Astrocyte of the spinal cord (primary cell): ENCODE measurements around the gene FMN1.
A peak's percentile ranks its signal among the peaks of the same experiment; 100 is the strongest.

Source experiments
- DNase-seq: peaks from one replicate; pipeline ENCODE4 v3.0.0; 2011; ENCODE audit warnings: low read depth, low spot score
- H3K4me3 ChIP-seq: 2 replicates; pipeline ENCODE4 v1.5.1; 2011; ENCODE audit warnings: low read depth, mild to moderate bottlenecking, low read length, moderate library complexity
- in situ Hi-C: cut with HindIII; loops from 2 replicates; pipeline ENCODE4 v1.10.0; 2017; ENCODE audit warnings: low sequenced_read_pairs
- TF ChIP-seq, protein P1 (sequence below): IDR thresholded peaks from 2 replicates; pipeline ENCODE4 v1.5.1; 2012; ENCODE audit warnings: low read depth, mild to moderate bottlenecking, low read length, inconsistent platforms

Gene FMN1

DNA sequence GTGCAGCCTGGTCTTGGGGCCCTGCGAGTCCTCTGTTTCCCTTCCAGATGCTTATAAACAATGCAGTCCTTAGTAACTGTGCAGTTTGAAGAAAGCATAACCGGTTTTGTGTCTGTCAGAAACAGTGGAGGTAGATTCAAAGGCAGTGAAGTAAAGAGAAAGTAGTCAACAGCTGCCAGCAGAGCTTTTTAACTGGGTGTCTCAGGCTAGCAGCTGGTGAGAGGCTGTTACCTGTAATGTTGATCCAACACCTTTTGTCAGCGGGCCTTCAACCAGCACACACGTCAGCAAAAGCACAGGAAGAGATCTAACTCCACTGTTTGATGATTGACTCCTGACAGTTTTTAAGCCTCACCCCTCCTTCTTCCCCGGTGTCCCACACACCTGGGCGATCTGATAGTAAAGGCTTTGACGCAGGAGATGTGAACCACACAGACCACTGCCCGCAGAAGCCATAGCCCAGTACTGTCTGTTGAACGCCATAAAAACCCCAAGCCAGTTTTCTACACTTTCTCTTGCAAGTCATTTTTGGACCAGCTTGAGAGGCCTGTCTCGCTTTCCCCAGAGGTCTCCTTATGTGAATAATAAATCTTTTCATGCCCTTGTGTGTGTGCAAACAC is 178.0 kb downstream of the FMN1 start:
- H3K4me3 ChIP-seq = no peak overlapping the region
- no peak for DNase-seq
- in situ Hi-C loops = no loop called here
- TF ChIP-seq, protein P1, sequence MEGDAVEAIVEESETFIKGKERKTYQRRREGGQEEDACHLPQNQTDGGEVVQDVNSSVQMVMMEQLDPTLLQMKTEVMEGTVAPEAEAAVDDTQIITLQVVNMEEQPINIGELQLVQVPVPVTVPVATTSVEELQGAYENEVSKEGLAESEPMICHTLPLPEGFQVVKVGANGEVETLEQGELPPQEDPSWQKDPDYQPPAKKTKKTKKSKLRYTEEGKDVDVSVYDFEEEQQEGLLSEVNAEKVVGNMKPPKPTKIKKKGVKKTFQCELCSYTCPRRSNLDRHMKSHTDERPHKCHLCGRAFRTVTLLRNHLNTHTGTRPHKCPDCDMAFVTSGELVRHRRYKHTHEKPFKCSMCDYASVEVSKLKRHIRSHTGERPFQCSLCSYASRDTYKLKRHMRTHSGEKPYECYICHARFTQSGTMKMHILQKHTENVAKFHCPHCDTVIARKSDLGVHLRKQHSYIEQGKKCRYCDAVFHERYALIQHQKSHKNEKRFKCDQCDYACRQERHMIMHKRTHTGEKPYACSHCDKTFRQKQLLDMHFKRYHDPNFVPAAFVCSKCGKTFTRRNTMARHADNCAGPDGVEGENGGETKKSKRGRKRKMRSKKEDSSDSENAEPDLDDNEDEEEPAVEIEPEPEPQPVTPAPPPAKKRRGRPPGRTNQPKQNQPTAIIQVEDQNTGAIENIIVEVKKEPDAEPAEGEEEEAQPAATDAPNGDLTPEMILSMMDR = no peak

DNA sequence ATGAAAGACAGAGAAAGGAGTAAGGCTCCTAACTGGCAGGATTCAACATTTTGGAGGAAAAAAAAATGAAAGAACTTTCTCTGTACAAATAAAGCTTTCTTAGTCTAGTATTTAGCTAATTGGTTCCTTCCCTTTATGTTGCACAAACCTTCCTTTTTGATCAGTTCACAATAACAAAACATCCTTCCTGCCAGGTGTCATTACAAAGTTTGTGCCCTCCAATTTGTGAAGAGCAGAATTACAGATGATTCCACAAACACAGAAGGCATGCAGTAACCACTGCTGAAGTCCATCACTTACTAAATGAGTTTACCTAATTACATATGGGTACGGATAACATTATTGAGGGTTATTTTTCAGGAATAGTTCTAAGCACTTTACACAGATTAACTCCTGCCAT is 179.9 kb downstream of the FMN1 start:
- no peak for DNase-seq
- TF ChIP-seq, protein P1 = no peak
- in situ Hi-C loops = no loop called here
- no peak overlapping the region for H3K4me3 ChIP-seq

DNA sequence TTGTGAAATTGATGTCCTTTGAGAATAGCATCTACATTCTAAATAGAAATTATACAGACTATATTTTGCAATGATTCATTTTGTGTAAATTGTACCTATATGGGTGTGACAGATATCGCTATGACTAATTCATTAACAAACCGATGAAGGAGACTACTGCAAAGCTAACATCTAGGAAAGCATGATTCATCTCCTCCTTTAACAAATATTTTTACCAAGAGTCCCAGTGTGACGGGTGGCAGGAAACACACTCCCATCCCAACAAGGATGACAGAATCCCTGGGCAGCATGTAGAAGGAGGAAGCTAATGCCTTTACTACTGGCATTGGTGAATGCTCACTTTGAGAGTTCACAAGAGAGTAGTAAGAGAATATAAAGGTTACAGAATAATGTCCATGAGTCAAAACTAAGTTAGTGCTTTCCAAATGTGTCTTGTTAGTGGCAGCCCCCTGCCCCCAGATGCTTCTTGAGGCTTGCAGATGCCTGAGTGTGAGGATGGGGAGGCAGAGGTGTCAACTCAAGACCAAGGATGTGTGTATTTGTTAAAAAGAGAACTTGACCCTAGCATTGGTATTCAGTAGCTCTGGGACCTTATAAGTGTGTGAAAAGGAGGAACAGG is 180.6 kb downstream of the FMN1 start:
- TF ChIP-seq, protein P1 = no peak
- in situ Hi-C loops = no loop called here
- DNase-seq = peak; percentile 67
- H3K4me3 ChIP-seq = no peak overlapping the region

DNA sequence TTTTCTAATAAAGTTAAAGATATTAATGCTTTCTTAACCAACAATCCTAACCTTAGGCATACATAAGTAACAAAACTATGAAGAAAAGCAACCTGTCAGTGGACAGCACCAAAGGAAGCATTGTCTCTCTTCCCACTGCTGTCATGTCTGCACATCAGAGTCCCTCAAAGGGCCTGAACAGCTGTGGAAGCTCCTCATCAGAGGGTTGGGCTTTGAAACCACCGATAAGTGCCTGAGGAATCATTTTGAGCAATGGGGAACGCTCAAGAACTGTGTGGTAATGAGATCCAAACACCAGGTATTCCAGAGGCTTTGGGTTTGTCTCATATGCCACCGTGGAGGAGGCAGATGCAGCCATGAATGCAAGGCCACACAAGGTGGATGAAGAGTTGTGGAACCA is 182.5 kb downstream of the FMN1 start:
- DNase-seq = no peak
- in situ Hi-C loops = no loop called here
- no peak overlapping the region for H3K4me3 ChIP-seq
- TF ChIP-seq, protein P1 = no peak

DNA sequence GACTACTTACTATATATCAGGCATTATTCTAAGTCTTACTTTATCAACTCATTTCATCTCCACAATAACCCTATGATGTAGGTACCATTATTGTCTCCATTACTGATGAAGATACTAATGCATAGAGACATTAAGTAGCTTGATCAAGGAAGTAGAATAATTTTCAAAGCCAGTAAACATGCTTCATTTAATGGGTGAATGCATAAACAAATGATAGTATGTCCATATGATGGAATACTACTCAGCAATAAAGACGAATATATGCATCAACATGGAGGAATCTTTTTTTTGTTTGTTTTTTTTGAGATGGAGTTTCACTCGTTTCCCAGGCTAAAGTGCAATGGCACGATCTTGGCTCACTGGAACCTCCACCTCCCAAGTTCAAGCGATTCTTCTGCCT is 184.9 kb downstream of the FMN1 start:
- in situ Hi-C loops = no loop called here
- no peak overlapping the region for H3K4me3 ChIP-seq
- TF ChIP-seq, protein P1 = no peak
- no peak for DNase-seq

DNA sequence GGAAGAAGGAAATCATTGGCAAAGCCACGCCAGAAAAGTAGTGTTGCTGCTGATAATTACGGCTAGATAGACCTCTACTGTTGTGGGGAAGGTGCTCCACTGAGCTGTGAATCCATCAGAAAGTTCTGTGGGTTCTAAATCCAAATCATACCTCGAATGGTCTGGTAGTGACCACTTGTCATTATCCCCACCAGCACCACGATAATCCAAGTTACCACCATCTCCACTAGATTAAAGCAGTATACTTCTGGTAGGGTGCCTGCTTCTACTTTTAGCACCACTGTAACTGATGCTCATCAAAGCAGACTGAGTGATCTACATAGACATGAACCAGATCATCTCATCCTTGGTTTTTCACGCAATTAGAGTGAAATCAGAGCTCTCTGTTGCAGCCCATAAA is 185.5 kb downstream of the FMN1 start:
- TF ChIP-seq, protein P1 = no peak
- no peak for DNase-seq
- no peak overlapping the region for H3K4me3 ChIP-seq
- in situ Hi-C loops = no loop called here
